Stromal cell of bone marrow (primary cell): ENCODE results near the gene ATG2A.

Experiments
- DNase-seq: peaks from one replicate; pipeline ENCODE4 v3.0.0-alpha.2; 2012; ENCODE audit warnings: low read depth

The ATG2A gene

DNA sequence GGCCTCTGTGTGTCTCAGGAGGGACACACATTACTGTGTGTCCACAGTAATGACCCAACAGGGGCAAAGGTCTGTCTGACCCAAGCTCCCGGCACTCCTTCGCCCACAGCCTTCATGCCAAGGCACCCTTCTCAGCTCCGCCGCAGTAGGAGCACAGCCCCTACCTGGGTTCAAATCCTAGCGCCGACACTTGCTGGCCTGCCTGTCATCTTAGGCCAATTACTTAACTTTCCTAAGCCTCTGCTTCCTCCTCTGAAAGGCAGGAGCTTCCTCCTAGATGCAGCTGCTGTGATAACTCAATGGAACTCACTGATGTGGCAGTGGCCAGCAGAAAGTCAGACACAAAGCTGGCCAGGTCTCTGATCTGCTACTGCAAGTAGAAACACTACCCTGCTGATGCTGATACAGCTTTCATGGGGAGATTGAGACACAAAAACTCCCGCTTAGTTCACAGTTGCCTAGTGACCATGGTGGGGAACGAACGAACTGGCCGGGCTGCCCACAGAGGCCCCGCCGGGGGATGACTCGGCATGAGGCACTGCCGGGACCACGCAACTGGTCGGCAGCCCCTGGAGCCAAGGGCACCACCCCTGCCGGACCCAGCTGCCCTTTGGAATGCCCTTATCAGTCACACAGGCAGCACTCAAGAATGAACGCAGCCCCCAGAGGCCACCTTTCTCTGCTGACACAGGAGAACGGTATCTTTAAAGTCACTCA lies 46.7 kb downstream of the ATG2A start:
- DNase-seq = peak; percentile 88

DNA sequence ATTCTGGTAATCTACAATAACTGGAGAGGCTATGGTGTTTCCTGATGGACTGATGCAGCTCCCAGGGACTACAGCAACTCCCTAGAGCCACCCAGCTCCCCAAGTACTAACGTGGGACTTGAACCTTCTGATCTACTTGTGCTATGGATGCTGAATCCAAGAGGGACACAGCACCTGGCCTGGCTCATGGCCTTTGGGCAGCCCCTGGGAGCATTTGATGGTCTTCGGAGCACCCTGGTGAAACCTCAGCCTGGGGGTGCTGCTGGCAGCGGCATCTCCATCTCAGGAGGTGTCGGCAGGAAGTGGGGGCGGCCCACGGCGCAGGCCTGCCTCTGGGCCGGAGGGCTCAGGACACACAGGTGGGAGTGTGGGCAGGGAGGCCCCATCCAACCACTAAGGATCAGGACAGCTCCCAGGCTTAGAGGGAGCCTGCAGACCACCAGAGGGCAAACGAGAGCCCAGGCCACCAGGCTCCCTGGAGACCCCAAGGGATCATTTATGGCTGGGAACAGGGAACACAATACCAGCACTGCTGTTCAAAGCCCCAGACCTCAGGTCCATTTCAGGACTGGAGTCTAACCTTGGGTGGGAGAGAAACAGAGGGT lies 47.3 kb downstream of the ATG2A start:
- DNase-seq = no peak

DNA sequence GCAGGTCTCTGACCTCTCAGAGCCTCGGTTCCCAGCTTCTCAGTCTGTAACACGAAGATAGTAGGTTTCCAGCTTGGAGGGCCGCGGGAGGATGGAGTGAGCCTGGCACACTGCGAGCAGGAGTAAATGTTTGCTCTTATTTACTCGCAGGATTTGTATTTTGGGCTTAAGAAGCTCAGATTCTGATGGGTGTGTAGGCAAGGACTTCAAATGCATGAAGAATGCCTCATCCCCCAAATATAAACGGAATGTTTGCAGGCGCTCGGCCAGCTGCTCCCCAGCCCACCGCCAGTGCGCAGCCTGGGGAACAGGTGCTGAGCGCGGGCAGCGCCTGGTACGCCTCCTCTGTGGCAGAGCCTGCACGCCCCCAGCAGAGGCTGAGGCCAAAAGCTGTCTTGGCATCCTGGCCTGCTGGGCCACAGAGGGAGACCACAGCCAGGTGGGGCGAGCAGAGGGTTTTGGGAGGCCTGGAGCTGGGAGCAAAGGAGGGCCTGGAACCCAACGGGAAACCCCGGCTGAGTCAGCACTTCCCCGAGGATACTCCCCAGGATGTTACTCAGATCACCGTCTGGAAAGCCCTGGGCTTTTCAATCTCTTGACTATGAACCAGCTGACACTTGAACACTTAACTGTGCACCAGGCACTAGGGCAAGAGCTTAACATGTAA lies 48.0 kb downstream of the ATG2A start:
- DNase-seq = peak; percentile 85

DNA sequence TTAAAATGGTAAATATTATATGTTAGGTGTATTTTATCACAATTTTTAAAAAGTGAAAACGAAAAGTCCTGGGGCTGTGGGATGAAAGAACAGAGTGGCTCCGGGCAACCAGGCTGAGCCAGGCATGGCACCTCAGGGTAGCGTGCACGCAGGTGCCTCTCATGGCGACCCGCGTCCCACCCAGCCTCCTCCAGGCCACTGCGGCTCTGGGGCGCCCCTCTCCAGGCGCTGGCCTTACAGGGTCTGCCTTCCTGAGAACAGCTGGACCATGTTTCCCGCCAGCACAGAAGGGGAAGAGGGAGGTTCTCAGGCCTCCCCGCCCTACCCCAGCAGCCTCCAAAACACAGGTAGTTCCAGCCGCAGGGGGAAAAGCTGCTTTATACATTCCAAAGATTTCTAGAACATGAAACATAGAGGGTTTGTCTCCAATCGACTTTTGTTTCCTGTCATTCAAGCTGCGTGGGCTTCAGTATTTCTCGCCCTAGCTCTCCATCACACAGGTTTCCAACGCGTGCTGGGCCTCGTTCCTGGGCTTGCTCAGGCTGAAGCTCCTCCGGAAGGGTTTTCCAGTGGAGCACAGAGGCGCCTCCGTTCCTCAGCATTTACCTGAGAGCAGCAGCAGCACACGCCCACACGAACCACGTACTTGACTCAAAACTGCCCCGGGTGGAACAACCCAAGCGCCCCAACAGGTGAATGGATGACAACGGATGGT lies 49.1 kb downstream of the ATG2A start:
- DNase-seq = no peak

DNA sequence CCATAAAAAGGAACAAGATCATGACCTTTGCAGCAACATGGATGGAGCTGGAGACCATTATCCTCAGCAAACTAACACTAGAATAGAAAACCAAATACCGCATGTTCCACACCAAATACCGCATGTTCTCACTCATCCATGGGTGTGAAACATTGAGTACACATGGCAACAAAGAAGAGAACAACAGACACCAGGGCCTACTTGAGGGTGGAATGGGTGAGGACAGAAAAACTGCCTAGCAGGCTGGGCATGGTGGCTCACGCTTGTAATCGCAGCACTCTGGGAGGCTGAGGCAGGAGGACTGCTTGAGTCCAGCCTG lies 50.9 kb downstream of the ATG2A start:
- DNase-seq = no peak

DNA sequence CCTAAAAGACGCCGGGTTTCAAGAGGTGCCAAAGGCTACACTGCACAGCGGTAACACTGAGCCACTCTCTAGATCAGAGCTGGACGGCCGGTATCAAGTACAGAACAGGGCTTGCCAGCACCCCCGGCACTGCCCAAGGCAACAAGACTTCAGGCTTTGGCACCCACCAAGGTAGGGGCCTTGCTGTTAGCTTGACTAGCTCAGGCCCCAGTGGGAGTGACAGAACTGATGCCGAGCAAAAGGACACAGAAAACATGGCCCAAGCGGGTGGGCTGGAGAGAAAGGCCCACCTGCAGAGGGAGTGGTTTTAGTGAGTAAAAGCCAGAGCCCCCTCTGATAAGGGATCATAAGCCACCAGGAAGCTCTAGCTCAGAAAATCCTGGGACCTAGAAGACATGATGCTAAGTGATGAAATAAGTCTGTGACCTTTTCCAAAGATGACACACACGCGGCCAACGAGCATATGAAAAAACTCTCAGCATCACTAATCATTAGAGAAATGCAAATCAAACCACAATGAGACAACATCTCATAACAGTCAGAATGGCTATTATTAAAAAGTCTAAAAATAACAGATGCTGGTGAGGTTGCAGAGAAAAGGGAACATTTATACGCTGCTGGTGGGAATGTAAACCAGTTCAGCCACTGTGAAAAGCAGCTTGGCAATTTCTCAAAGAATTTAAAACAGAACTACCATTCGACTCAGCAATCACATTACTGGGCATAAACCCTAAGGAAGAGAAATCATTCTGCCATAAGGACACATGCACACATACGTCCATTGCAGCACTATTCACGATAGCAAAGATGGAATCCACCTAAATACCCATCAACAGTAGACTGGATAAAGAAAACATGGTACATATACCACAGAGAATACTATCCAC lies 51.5 kb downstream of the ATG2A start:
- peak; percentile 92 for DNase-seq

DNA sequence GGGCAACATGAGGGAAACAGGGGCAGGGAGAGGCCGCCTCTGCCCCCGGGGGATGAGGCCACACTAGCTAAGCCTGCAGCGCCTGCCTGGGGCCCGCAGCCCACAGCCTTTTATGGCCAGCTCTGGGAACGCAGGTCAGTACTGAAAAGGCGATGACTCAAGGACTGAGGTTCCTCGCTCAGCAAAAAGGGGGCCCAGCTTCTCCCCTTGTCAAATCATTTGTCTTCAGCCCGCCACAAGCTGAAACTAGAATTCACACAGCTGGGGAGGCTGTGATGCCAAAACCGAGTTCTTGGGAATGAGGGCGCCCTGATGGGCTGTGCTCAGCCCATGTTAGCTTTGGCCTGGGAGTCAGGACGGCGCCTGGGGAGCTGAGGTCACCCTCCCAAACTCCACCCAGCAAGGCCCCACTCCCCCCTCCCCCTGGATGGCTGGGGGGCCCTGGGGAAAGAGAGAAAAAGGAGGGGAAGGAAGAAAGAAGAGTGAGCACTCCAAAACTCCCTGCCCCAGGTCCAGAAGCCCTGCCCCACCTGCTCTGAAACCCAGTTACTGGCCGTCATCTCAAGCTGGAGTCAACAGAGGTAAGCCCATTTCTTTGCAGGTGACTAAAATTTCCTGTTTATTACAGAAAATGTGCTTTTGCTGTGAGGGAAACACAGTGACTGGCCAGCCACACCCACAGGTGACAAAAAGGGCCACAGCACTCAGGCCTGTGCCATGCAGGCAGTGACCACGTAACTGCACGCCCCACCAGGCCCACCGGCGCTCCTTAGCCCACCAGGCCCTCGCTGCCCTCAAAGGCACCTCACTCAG lies 52.3 kb downstream of the ATG2A start:
- peak; percentile 97 for DNase-seq

DNA sequence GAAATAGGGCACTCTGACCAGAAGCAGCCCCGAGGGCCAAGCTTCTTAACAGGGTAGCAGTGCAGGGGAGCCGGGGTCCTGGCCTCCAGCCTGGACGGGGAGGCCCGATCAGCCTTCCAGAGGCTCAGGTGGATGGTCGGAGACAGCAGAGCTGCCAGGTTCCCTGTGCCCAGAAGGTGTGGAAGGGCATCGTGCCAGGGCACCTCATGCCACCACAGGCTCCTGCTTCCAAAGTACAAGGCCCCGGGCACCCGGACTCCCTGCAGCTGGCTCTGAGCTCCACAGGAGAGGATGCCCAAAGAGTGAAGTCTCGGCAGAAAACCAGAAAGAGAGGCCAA lies 52.9 kb downstream of the ATG2A start:
- no peak for DNase-seq

DNA sequence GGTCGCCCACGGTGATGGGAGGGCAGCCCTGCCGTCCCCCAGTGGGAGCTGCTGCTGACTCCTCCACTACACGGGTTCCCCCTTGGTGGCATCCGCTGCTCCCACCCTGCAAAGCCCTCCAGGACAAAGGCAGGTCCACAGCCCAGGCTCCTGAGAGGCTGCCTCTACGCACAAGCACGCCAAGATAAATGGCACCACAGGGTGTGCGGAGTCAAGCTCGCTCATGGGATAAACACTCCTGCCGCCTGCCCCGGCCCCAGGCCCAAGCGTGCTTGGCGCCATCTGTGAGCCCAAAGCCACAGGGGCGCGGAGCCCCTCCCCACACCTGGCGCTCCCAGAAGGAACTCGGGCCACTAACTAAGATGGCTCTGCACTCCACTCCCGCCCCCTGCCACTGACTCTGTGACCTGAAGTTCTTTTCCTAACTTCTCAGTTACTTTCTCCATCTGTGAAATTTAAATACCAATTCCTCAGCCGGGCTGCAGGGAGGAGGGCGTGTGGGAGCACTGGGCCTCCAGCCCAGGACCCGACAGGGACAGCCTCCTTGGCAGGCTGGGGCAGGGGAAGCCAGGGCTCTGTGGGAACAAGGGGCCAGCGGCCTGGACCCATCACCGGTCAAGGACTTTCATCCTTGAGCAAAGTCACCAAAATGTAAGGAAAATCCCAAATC lies 53.5 kb downstream of the ATG2A start:
- no peak for DNase-seq

DNA sequence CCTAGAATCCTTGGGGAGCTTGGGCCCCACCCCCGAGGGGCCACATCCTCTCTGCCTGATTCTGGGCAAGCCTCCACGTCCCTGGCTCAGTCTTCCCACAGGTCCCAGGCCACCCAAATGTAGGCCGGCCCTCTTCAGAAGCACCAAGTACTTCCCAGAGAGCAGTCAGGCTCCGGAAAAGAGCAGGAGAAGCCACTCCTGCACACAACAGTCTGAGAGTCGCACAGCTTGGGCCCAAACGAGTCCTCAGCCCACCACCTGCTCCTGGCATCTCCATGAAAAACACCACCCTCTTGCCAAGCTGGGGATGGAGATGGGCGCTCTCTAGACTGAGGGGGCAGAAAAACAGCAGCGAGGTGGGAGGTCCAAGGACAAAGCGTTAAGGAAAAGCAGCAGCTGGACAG lies 54.0 kb downstream of the ATG2A start:
- no peak for DNase-seq

DNA sequence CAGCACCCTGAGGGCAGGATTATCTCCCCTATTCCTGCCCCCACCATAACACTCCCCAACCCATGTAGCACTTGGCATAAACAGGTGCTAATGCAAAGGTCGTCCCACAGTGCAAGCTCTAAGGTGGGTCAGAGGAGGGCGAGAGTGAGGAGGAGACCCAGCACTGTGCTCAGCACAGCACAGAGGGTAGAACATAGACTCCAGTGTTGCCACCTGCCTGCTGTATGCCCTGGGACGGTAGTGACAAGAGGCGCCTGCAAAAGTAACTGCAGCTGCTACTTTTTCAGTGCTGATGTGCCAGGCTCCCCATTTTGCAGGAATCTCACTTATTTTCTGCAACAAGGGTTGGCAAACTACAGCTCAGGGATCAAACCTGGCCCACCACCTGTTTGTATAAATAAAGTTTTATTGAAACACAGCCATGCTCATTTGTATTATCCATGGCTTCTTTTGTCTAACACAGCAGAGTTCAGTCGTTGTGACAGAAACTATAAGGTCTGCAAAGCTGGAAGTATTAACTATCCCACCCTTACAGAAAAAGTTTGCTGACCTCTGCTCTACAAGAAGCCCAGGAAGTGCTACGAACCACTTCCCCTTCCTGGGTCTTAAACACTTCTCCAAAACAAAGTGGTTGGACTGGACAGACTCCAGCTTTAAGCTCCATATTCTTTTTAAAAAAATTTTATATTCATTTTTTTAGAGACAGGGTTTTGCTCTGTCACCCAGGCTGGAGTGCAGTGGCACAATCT lies 55.6 kb downstream of the ATG2A start:
- no peak for DNase-seq

DNA sequence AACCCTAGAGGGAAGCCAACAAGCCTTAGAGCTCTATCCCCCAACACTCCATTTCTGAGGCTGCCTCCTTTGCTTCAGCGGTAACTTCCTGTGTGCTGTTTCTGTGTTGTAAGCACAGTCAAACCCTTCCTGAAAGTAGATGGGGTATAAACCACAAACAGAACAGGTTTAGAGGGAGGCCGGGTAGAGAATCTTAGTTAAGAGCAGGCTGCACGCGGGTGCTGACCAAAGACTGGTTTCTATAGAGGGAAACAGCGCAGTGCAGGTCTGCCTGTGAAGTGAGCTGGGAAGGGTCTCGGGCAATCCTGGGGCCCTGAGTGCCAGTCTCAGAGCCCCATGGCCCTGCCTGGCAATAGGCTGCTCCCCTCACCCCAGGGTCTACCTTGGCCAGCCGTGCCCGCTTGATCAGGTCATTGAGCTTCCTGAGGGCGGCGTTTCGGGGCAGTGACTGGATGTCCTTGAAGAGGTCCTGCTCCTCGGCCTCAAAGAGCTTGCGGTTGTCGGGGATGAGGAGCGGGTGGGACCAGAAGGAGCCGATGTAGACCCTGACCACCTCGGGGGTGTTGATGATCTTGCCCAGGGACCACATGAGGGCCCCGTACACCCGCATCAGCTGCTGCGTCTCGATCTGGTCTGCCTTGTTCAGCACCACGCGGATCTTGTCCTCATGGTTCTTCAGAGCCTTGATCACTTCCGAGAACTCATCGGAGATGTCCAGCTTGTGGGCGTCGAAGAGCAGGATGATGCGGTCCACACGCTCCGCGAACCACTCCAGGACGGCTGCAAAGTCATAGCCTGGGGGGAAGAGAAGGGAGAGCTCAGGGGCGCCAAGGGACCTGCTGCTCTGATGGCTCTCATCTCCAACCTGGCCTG lies 57.2 kb downstream of the ATG2A start:
- no peak for DNase-seq

DNA sequence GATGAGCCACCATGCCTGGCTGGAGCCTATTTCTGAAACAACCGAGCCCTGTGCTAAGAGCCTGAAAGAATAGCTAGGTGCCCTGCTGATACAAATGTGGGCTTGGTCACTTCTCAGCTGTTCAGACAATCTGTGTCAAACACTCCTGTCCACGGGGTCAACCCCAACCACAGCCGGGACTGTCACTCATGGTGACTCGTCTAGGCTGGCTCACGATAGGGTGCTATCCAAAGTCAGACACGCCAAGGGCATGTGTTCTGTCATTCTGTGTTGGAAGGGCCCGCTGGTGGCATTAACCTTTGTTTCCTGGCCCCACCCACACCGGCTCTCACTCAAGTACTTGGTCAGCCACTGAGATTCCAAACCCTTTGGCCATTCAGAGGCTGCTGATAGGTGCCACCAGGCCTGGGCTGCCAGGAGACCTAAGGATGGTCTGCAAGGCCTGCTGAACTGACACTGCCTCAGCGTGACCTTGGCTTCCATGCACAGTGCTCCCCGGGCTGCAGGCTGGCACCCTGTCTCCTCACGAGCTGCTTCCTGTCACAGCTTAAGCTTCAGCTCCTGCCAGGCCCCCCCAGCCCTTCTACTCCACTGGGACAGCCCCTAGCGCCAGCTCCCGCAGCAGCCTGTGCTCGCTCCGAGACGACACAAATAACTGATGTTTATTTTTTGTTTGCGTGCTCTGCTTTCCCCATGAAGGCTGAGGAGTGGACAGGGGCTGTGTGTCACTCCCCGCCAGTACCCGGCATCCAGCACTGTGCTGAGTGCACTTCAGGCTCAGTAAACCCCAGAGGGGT lies 58.3 kb downstream of the ATG2A start:
- DNase-seq = no peak

DNA sequence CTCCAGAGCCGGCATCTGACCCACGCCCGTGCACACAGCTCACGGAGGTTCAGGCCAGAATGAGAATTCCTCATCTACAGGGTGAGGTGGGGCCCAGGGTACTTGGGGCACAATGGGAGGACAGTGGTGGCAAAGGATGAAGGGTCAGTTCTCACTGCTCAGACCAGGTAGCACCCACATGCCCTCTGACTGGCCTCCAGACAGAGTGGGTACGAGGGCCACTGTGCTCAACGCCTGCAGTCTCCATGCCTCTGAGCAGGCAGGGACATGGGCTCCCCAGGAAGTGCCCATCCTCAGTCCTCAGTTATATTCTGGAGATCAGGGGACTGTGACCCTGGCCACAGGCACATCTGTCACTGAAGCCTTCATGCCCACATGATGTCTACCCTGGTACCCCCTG lies 59.5 kb downstream of the ATG2A start:
- no peak for DNase-seq

DNA sequence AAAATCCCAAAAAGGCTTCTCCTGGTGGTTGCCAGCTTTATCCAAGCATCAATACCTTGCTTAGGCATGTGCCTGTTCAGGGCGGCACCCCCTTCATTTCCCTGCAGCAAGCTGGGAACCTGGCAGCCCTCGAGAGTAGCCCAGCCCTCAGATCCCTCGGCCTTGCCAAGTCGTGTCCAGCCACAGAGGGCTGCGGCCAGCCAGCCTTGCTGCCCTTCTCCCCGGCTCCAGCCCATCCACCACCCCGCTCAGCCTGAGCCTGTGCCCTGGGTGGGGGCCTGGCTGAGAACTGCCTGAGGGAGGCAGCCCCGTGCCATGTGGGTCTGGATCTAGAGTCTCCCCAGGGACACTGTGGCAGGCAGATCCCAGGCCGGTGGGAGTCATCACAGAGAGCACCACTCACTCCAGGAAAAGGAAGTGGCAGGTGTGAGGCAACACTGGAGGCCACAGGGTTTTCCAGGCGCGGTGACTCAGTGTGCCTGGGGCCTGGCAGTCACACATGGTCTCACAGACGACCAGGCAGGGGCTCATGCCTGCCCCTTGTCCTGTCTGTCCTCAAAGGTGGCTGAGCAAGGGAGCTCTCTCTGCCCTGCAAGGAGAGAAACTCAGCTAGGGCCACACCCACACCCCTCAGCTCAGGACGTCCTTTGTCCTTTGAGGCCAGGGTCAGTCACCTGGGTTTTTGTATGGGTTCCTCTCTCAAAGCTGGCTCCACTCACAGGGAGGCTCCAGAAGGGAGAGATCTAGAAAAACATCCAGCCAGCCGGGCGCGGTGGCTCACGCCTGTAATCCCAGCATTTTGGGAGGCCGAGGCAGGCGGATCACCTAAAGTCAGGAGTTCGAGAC lies 60.4 kb downstream of the ATG2A start:
- peak; percentile 68 for DNase-seq

DNA sequence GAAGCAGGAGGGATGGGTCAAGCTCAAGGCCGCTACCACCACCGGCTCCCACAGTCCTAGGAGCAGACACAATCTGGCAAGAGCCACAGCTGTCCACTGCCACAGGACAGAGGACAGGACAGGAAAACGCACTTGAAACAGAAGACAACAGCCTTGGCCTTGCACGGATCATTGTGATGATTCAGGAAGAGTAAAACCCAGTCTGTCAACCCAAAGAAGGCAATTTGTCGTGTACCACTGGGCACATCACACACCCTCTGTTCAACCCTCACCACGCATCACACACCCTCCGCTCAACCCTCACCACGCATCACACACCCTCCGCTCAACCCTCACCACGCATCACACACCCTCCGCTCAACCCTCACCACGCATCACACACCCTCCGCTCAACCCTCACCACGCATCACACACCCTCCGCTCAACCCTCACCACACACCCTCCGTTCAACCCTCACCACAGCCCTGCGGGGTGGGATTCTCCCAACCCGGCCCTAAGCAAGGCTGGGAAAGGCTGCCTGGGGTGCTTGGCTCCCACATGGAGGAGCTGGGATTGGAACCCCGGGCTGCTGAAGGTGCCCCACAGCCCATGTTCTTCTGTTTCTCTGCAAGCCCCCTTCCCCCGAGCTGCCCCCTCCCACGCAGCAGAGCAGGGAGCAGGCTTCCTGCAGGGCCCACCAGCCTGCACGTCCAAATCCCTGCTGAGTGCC lies 61.3 kb downstream of the ATG2A start:
- no peak for DNase-seq
